Omental fat pad (tissue), 4 donors: ENCODE data around the gene TRPV6. TPM values are rescaled to one million over a fixed set of nuclear protein-coding genes. Genes with fewer than 3 reads are reported as not detected.

ENCODE experiments used
- ATAC-seq: fragments of 150-250 bp; one replicate; pipeline ENCODE4 v1.9.1; 2016; ENCODE audit warnings: mild to moderate bottlenecking, moderate library complexity; ENCODE audit not compliant: low FRiP score
- DNase-seq: peaks from one replicate; pipeline ENCODE4 v3.0.0-alpha.2; 2019; ENCODE audit warnings: low spot score
- CTCF ChIP-seq, 3 donors: fragments of 450-650 bp; IDR thresholded peaks; one replicate each; pipeline ENCODE4 v1.5.1; 2016 to 2017; ENCODE audit warnings: antibody characterized with exemption in 3 of 3, mild to moderate bottlenecking in 3 of 3, moderate library complexity in 2 of 3
- total RNA-seq, 4 donors: library from RNA; depleted of rRNA; stranded (reverse); fragments of >200 nt; gene quantifications; one replicate each; pipeline ENCODE4 v1.1.0, GENCODE V29; 2016

Gene TRPV6
- total RNA-seq, 4 donors from 2014 or later: under 0.01 to 0.65 (median 0.52) TPM

GRCh38 chr7:142867097-142867378 lies 18.5 kb downstream of the TRPV6 start:
- TF ChIP-seq CTCF (IDR thresholded peaks at IDR 0.05): no peak
- ATAC-seq (no peak), DNase-seq (no peak)

- DNase-seq: no peak
- no peak for TF ChIP-seq CTCF (IDR thresholded peaks at IDR 0.05)
- ATAC-seq: no peak
Observed at GRCh38 chr7:142866361-142867096, 19.0 kb downstream of the TRPV6 start.

- ATAC-seq: no peak
- no peak for DNase-seq
- TF ChIP-seq CTCF (IDR thresholded peaks at IDR 0.05): no peak
Observed at GRCh38 chr7:142865766-142866165, 19.8 kb downstream of the TRPV6 start.

- DNase-seq (no peak), ATAC-seq (no peak)
- no peak for TF ChIP-seq CTCF (IDR thresholded peaks at IDR 0.05)
Observed at GRCh38 chr7:142864980-142865747, 20.4 kb downstream of the TRPV6 start.

- DNase-seq (no peak), ATAC-seq (no peak)
- no peak for TF ChIP-seq CTCF (IDR thresholded peaks at IDR 0.05)
Observed at GRCh38 chr7:142863891-142864685, 21.5 kb downstream of the TRPV6 start.

GRCh38 chr7:142862786-142863400 lies 22.7 kb downstream of the TRPV6 start:
- DNase-seq: no peak
- ATAC-seq: no peak
- no peak for TF ChIP-seq CTCF (IDR thresholded peaks at IDR 0.05)
